Progenitor cell of endocrine pancreas (in vitro differentiated cells): Measurements from ENCODE around the gene BCL2. TPM values are rescaled to one million over a fixed set of nuclear protein-coding genes. Genes with fewer than 3 reads are reported as not detected.

ENCODE experiments used
- DNase-seq: peaks from one replicate; pipeline ENCODE4 v3.0.0; 2021; ENCODE audit warnings: low spot score; ENCODE audit not compliant: unreplicated experiment
- H3K27ac Mint-ChIP-seq: 2 replicates; pipeline ENCODE4 v1.8.0; 2021; ENCODE audit warnings: mild to moderate bottlenecking, moderate library complexity, mixed read lengths
- H3K27me3 Mint-ChIP-seq: 2 replicates; pipeline ENCODE4 v1.8.0; 2021; ENCODE audit warnings: mixed read lengths
- H3K36me3 Mint-ChIP-seq: 2 replicates; pipeline ENCODE4 v1.8.0; 2022; ENCODE audit warnings: mixed read lengths; ENCODE audit not compliant: insufficient read depth
- H3K4me1 Mint-ChIP-seq: 2 replicates; pipeline ENCODE4 v1.8.0; 2021; ENCODE audit warnings: low read depth, mixed read lengths
- H3K4me3 Mint-ChIP-seq: 2 replicates; pipeline ENCODE4 v1.8.0; 2021; ENCODE audit warnings: low read depth, mild to moderate bottlenecking, moderate library complexity, mixed read lengths
- H3K9me3 Mint-ChIP-seq: 2 replicates; pipeline ENCODE4 v1.8.0; 2021; ENCODE audit warnings: low read depth, mixed read lengths
- total RNA-seq: library from RNA; stranded (reverse); gene quantifications from 2 replicates; pipeline ENCODE4 v1.2.1, GENCODE V29; 2021
- TF ChIP-seq, protein P1 (sequence below): fragments of 200-600 bp; sonication (generic); IDR thresholded peaks from one replicate; pipeline ENCODE4 v1.5.0; 2021; ENCODE audit warnings: antibody characterized with exemption, mild to moderate bottlenecking; ENCODE audit not compliant: unreplicated experiment

Gene BCL2
- total RNA-seq, 1 donor from 2014 or later: 3.8 TPM

DNA sequence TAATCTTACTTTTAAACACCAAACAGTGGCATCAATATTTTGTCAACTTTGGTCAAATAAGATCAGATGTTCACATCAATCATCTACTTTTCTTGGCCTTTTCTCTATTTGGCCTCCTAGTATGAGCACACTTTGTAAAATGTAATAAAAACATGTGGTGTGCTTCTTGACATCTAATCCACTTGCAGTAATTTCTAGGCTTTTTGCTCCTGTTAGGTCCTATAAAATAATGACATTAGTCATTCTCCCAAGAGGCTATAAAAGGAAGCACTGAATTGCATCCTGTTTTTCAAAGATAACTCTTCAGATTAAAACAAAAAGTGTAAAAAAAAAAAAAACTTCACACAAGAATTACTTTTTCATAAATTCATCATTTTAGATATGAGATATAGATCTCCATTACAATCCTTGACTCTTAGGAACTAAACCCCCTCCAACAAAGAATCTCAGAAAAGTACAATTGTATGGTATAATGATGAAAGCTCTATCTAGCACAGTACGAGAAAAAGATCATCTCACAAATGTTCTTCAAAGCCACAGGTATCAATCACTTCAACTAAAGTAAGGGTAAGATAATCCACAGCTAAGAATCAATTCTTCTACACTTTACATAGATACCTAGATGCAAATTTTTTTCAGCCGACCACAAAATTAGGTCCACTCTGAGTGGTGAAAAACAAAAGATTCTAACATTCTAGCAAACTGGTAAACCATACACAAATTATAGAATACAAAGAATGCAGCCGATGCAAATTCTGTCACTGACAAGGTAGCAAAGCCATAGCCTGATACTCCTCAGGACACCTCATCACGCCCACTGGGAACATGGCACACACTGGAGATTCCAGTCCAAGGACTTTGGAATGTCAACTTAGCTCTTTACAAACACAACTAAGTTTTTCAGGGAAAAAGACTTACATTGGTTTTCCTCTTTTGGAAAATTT, 2.7 kb downstream of the BCL2 start:
- Mint-ChIP-seq H3K4me3 (peak overlapping the region; percentile 74), H3K36me3 (no peaks in the 10 kb centered on the region), H3K4me1 (peaks cover 18% of the 10 kb centered on the region), H3K9me3 (no peaks in the 10 kb centered on the region), H3K27ac (no peak overlapping the region), H3K27me3 (peaks cover 37% of the 10 kb centered on the region)
- TF ChIP-seq, protein P1, sequence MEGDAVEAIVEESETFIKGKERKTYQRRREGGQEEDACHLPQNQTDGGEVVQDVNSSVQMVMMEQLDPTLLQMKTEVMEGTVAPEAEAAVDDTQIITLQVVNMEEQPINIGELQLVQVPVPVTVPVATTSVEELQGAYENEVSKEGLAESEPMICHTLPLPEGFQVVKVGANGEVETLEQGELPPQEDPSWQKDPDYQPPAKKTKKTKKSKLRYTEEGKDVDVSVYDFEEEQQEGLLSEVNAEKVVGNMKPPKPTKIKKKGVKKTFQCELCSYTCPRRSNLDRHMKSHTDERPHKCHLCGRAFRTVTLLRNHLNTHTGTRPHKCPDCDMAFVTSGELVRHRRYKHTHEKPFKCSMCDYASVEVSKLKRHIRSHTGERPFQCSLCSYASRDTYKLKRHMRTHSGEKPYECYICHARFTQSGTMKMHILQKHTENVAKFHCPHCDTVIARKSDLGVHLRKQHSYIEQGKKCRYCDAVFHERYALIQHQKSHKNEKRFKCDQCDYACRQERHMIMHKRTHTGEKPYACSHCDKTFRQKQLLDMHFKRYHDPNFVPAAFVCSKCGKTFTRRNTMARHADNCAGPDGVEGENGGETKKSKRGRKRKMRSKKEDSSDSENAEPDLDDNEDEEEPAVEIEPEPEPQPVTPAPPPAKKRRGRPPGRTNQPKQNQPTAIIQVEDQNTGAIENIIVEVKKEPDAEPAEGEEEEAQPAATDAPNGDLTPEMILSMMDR: no peak
- DNase-seq: no peak

DNA sequence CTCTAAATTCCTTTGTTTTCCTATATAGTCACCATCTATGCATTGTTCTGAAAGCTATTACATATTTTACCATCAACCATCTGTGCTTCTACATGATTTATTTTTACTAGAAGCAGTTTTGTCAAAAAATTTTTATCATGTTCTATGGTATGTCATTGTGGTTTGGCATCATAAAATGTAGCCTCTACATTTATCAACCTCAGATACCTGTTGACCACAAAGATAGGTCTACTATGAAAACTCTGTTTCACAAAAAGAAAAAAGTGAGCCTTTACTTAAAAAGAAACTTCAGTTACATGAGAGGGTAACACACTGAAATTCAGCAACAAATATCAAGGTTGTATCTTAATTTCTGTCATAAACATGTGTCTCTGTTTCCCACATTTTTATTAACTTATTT, 3.7 kb downstream of the BCL2 start:
- no peak overlapping the region for H3K27ac Mint-ChIP-seq
- TF ChIP-seq, protein P1: no peak
- H3K27me3 Mint-ChIP-seq: peaks cover 37% of the 10 kb centered on the region
- peaks cover 15% of the 10 kb centered on the region for H3K4me1 Mint-ChIP-seq
- no peak for DNase-seq
- no peaks in the 10 kb centered on the region for H3K9me3 Mint-ChIP-seq
- no peaks in the 10 kb centered on the region for H3K36me3 Mint-ChIP-seq
- no peak overlapping the region for H3K4me3 Mint-ChIP-seq

DNA sequence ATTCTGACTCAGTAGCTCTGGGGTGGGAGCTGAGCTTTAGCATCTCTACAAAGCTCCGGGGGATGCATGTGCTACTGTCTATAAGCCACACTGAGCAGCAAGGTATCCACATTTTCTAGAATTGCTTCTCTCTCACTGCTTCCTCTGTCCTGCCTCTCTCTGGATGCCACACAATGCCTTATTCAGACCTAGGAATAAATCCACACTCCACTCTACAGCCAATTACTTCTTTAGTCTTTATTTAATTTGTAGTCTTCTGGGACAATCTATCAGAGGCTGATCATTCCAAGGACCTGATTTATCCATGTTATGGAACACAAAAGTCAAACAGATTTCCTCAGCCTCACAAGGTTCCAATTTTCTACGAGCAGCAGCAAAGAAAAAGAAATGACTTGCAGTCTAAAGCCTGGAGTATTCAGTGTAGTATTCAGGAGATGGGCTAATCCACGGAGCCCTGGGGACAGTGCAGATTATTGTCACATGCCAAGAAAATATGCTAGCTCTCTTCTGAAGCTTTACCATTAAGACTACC, 4.4 kb downstream of the BCL2 start:
- Mint-ChIP-seq H3K4me3 (no peak overlapping the region), H3K36me3 (no peaks in the 10 kb centered on the region), H3K27me3 (peaks cover 40% of the 10 kb centered on the region), H3K9me3 (no peaks in the 10 kb centered on the region), H3K27ac (no peak overlapping the region), H3K4me1 (peaks cover 15% of the 10 kb centered on the region)
- TF ChIP-seq, protein P1: no peak
- no peak for DNase-seq

DNA sequence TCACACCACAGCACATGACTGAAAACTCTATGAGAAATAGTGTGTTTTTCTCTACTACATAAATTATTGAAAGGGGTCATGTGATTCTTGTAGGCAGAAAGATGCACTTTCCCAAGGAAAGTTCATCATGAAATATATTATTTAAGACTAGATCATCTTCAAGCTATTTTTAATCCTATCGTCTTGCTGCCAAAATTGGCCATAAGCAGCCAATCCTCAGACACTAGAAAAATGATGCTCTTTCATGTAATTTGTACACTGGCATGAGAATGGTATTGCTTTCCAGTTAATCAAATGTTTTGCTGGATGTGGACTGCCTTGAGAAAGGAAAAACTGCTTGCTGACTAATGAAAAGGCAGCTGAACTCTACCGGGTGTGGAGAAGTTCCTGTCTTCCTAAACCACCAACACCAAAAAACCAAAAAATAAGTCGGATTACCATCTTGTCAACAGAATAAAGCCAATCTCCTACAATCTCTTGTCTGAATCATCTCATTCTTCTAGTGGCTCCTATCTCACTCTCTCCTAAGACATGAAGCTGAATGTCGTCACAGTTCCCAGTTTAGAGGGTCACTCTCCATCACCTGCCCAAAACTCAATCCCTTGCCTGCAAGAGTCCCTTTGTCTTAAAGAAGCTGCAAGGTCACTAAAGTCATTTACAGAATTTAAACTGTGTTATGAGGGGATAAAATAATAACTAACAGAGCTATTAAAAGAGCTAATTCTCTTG, 5.3 kb downstream of the BCL2 start:
- TF ChIP-seq, protein P1: no peak
- Mint-ChIP-seq H3K4me3 (no peak overlapping the region), H3K36me3 (no peaks in the 10 kb centered on the region), H3K9me3 (no peaks in the 10 kb centered on the region), H3K27ac (no peak overlapping the region), H3K27me3 (peaks cover 41% of the 10 kb centered on the region), H3K4me1 (peaks cover 13% of the 10 kb centered on the region)
- no peak for DNase-seq

DNA sequence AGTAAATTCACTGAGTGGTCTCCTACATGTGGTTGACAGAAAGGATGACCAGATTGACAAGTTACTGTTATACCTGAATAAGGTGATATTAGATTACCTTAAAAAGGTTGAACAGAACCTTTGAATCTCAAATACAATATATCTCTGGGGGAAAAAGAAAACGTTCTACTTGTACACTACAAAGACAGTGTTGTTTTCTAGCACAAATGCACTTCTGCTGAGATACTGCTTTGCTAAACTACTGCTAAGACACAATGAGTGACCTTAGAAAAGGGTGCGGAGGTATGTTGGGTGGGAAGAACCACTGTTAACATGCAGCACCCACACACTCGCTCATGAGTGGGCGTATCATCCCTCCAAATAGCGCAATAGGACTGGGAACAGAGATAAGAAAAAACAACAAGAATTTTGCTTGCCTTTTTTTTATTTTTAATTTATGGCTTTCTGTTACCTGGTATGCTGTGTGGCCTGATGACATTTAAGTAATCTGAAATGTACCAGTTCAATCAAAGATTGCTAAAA, 6.1 kb downstream of the BCL2 start:
- DNase-seq: no peak
- H3K4me1 Mint-ChIP-seq: peaks cover 5% of the 10 kb centered on the region
- no peak overlapping the region for H3K4me3 Mint-ChIP-seq
- no peaks in the 10 kb centered on the region for H3K36me3 Mint-ChIP-seq
- peaks cover 33% of the 10 kb centered on the region for H3K27me3 Mint-ChIP-seq
- H3K27ac Mint-ChIP-seq: no peak overlapping the region
- TF ChIP-seq, protein P1: no peak
- H3K9me3 Mint-ChIP-seq: no peaks in the 10 kb centered on the region
